K562 treated with DMSO at 1 percent for 4 hours (cell line): ENCODE data around the gene XAGE2. TPM values are rescaled to one million over a fixed set of nuclear protein-coding genes. Genes with fewer than 3 reads are reported as not detected.

Experiments
- total RNA-seq: library from RNA; unstranded; fragments of 300-600 nt; gene quantifications from 2 replicates; pipeline ENCODE4 v1.2.3, GENCODE V29; 2022; ENCODE audit not compliant: insufficient read depth

Gene XAGE2
- total RNA-seq, result not detected in 2 replicates

GRCh38 chrX:52368368-52369055, at the start of gene XAGE2:
Gene XAGE2 (plus strand): TSS chrX:52369021. CDS start chrX:52370015, 994 bp downstream.

Other genes starting within 250 kb of the XAGE2 start
- gene MAGED4, start 184.1 kb upstream of the XAGE2 start, total RNA-seq, result not detected in 2 replicates
- gene XAGE1A, start 126.8 kb downstream of the XAGE2 start, total RNA-seq, result 38.4 and 183 TPM in 2 replicates
- 39.8 and 223 TPM in 2 replicates for gene XAGE1B, start 148.0 kb downstream of the XAGE2 start, total RNA-seq